Measurements from ENCODE around the gene CCDC40. TPM values are rescaled to one million over a fixed set of nuclear protein-coding genes. Genes with fewer than 3 reads are reported as not detected.
A peak's percentile ranks its signal among the peaks of the same experiment; 100 is the strongest.

The CCDC40 gene
- total RNA-seq, 3 donors from 2014 or later = 7.4 to 11.8 (median 11.6) TPM

GRCh38 chr17:80104321-80104955, 68.0 kb downstream of the CCDC40 start:
- no peaks in the 10 kb centered on the region for H3K9me3 ChIP-seq
- peaks cover 10% of the 10 kb centered on the region in 2 donors for H3K4me1 ChIP-seq

GRCh38 chr17:80104956-80105375, 68.5 kb downstream of the CCDC40 start:
- Histone ChIP-seq H3K4me3 (no peak overlapping the region), H3K36me3 (no peaks in the 10 kb centered on the region), H3K27me3 (no peaks in the 10 kb centered on the region), H3K9me3 (no peaks in the 10 kb centered on the region), H3K27ac (no peak overlapping the region), H3K4me1 (peaks cover 10% of the 10 kb centered on the region in 2 donors)
- intact Hi-C loops (cut with DNase I; ENCODE audit: low total_unique reads) = no loop called here
- TF ChIP-seq CTCF (IDR thresholded peaks at IDR 0.05) = no peak
- TF ChIP-seq POLR2A (IDR thresholded peaks at IDR 0.05) = no peak
- no peak for TF ChIP-seq POLR2AphosphoS5 (IDR thresholded peaks at IDR 0.05)
- no peak for DNase-seq (ENCODE audit: low spot score in 2 of 2)

More at GRCh38 chr17:80104321-80104955, 68.0 kb downstream of the CCDC40 start:
- no peaks in the 10 kb centered on the region for H3K27me3 ChIP-seq
- no peak overlapping the region for H3K27ac ChIP-seq
- no peak overlapping the region for H3K4me3 ChIP-seq
- no peaks in the 10 kb centered on the region for H3K36me3 ChIP-seq
- intact Hi-C loops (cut with DNase I; ENCODE audit: low total_unique reads) = no loop called here
- TF ChIP-seq POLR2AphosphoS5 (IDR thresholded peaks at IDR 0.05) (no peak), POLR2A (IDR thresholded peaks at IDR 0.05) (no peak), CTCF (IDR thresholded peaks at IDR 0.05) (no peak)
- no peak for DNase-seq (ENCODE audit: low spot score in 2 of 2)

- H3K9me3 ChIP-seq = no peaks in the 10 kb centered on the region
- no peak overlapping the region for H3K27ac ChIP-seq
- peak in 1 of 2 donors; percentile 35 for DNase-seq (ENCODE audit: low spot score in 2 of 2)
- no peaks in the 10 kb centered on the region for H3K36me3 ChIP-seq
- H3K4me3 ChIP-seq = no peak overlapping the region
- intact Hi-C loops (cut with DNase I; ENCODE audit: low total_unique reads) = no loop called here
- H3K4me1 ChIP-seq = peaks cover 10% of the 10 kb centered on the region in 2 donors
- no peaks in the 10 kb centered on the region for H3K27me3 ChIP-seq
- no peak for TF ChIP-seq POLR2A (IDR thresholded peaks at IDR 0.05)
- no peak for TF ChIP-seq POLR2AphosphoS5 (IDR thresholded peaks at IDR 0.05)
- no peak for TF ChIP-seq CTCF (IDR thresholded peaks at IDR 0.05)
Observed at GRCh38 chr17:80105762-80106161, 69.3 kb downstream of the CCDC40 start.

- Histone ChIP-seq H3K4me1 (peaks cover 7 to 10% of the 10 kb centered on the region in 2 donors), H3K9me3 (no peaks in the 10 kb centered on the region), H3K4me3 (no peak overlapping the region), H3K27me3 (no peaks in the 10 kb centered on the region), H3K36me3 (no peaks in the 10 kb centered on the region), H3K27ac (no peak overlapping the region)
- DNase-seq (ENCODE audit: low spot score in 2 of 2) = no peak
- intact Hi-C loops (cut with DNase I; ENCODE audit: low total_unique reads) = no loop called here
- TF ChIP-seq POLR2AphosphoS5 (IDR thresholded peaks at IDR 0.05) = no peak
- TF ChIP-seq CTCF (IDR thresholded peaks at IDR 0.05) = no peak
- TF ChIP-seq POLR2A (IDR thresholded peaks at IDR 0.05) = no peak
Observed at GRCh38 chr17:80106176-80106575, 69.7 kb downstream of the CCDC40 start.

GRCh38 chr17:80106751-80107150, 70.3 kb downstream of the CCDC40 start:
- Histone ChIP-seq H3K4me3 (no peak overlapping the region), H3K27ac (no peak overlapping the region), H3K36me3 (no peaks in the 10 kb centered on the region), H3K9me3 (no peaks in the 10 kb centered on the region), H3K27me3 (no peaks in the 10 kb centered on the region), H3K4me1 (peaks cover 6 to 10% of the 10 kb centered on the region in 2 donors)
- TF ChIP-seq POLR2AphosphoS5 (IDR thresholded peaks at IDR 0.05) (no peak), POLR2A (IDR thresholded peaks at IDR 0.05) (no peak), CTCF (IDR thresholded peaks at IDR 0.05) (no peak)
- intact Hi-C loops (cut with DNase I; ENCODE audit: low total_unique reads) = no loop called here
- peak in 1 of 2 donors; percentile 33 for DNase-seq (ENCODE audit: low spot score in 2 of 2)
